HG03439 (cell line): ENCODE results near the gene PTPRE.

ENCODE experiments used
- ATAC-seq: cut with Tn5 transposase; IDR thresholded peaks from one replicate; pipeline ENCODE4 v1.9.1; 2021; ENCODE audit warnings: mild to moderate bottlenecking, moderate library complexity; ENCODE audit not compliant: unreplicated experiment

The PTPRE gene

GRCh38 chr10:128018236-128018635, 111.3 kb downstream of the PTPRE start:
- no peak for ATAC-seq

- ATAC-seq, result no peak
These were observed 111.8 kb downstream of the PTPRE start for GRCh38 chr10:128018691-128019090.

- no peak for ATAC-seq
These were observed 115.6 kb downstream of the PTPRE start for GRCh38 chr10:128022261-128023196.

GRCh38 chr10:128024426-128024825, 117.5 kb downstream of the PTPRE start:
- no peak for ATAC-seq

DNA sequence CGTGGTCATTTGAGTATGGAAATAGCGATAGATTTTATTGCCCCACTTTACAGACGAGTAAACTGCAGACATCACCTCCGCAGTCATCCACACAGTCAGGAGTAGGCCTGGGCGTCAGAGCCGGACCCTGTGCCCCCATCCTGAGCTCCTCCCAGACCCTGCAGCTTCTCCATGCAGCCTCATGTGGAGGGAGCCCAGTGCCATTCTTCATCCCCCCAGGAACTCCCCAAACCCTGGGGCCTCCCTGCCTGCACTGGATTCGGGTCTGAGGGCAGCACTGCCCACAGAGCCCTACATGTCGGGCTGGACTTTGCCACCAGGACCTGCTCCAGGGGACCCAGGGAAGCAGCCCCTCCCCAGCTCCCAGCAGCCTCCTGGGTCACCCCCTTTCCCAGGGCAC, 118.5 kb downstream of the PTPRE start:
- ATAC-seq, result no peak

GRCh38 chr10:128025951-128026350, 119.0 kb downstream of the PTPRE start:
- no peak for ATAC-seq

DNA sequence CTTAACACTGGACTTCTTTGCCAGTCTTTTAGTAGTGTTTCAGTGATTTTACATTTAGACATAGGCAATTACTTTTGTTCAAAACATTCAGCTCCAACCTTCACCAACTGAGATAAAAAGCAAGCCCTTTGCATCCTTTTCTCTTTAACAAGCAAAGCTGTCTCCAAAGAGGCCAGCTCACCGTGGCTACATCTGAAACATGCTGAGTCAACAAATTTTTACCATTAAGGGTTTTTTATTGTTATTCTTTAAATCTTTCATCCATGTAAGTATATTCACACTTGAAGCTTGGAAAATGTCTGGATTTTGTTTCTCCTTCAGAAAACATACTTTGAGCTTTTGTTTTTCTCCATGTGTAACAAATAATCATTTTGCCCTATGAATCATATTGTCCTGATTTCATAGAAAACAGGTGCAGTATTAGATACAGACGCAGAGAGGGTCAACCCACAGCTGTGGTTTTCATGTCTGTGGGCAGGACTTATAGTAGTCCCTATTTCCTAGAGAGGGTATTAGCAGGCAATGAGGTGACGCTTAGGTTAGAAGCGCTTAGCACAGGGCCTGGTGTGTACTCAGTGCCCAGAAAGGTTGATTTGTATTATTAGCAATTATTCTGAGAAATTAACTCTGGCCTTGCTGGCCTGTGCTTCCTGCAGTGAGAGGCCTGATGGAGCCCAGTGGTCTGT, 119.9 kb downstream of the PTPRE start:
- ATAC-seq, result no peak

GRCh38 chr10:128027306-128027705, 120.4 kb downstream of the PTPRE start:
- ATAC-seq, result no peak

DNA sequence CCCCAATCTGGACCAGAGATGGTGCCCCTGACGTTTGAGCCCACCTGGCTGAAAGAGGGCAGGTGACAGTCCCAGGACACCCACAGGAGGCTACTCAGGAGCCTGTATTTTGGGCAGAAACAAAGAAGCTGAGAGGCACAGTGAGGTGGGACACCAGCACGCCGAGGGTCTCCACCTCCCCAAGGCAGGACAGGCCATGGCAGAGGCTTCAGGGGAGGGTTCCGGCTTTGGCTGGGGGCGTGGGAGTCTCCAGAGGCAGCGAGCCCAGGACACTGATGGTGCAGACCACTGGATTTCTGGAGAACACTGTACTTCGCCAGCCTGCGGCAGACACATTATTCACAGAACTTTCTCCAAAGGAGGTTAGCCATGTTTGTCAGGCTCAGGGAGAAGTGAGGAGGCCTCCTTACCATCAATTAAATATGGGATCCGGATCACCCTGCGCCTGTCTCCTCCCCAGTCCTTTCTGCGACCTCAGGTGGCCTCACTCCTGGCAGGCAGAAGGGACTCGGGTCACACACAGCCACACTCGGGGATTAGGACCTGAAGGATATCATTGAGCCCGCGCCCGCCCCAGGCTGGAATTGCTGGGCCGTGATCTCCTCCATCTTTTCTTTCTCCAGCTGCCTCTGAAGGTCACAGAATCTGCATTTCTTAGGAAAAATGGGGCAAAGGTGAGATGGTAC, 121.1 kb downstream of the PTPRE start:
- no peak for ATAC-seq

DNA sequence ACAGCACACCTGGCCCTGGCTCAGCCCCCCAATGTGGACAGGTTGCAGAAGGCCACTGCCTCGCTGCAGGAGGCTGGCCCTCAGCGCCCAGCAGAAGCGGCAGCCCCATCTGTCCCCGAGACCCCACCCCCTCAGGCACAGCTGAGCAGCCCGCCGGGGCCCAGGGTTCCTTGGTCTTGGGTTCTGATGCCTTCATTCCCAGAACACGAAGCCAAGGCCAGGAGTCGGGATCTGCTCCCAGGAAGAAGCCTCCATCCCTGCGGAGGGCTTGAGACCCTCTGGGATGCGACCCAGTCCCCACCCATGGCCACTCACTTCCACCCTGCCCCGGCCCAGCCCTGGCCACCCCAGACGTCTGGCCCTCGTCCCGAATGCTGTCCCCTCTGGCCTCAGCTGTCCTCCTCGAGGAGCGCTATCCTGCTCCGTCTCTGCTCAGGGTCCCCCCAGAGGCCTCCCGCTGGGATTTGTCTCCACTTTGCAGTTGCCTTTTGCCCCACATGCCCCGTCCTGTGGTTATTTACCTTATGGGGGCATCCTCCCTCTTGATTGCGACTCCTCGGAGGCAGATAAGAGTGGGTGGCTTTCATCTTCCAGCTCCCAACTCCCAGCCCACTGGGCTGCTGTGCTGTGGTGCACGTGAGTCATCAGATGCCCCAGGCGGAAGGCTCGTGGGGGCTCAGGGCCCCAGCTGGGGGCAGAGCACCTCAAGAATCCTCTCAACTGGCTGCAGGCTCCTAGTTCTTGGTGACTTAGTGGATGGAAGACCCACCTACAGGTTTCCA, 121.8 kb downstream of the PTPRE start:
- no peak for ATAC-seq

DNA sequence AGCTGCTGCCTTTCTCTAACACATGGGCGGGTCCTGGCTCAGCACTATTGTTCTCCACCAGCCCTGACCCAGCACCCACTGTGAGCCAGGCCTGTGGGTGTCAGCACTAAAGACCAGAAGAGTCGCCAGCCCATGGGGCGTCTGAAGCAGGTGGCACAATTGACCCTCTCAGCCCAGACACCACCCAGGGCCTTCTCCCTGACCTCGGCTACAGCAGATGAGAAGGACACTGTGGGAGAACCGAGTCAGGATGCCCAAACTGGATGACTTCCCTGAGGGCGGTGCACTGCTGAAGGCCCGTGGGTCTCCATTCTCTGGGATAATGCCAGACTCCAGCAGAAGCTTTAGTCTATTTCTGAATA, 122.4 kb downstream of the PTPRE start:
- ATAC-seq, result no peak

GRCh38 chr10:128029731-128030369, 122.9 kb downstream of the PTPRE start:
- ATAC-seq, result no peak

DNA sequence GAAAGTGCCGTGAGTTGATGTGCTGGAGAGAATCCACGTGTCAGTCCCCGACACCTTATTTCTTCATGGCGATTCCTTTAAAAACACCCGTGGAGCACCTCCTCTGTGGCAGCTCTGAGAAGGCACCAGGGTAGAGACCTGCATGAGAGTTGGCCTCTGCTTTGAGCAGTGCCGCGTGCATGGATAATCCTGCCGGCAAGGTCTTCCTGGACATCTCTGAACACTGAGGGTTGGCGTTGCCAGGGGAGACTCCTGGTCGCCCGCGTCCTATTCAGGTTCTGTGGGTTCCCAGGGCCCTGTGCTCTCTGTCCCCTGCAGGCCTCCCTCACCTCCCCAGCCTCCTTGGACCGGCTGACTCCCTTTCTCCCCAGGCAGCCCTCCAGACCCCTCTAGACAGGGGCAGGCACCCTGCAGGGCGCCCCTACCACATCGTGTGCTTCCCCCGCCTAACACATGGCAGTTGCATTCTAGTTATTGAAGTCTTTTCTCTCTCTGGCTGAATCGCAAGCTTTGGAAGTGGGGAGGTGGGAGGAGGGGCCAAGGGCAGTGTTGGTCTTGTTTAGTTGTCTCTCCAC, 123.7 kb downstream of the PTPRE start:
- no peak for ATAC-seq

GRCh38 chr10:128031216-128031615, 124.3 kb downstream of the PTPRE start:
- ATAC-seq, result no peak

DNA sequence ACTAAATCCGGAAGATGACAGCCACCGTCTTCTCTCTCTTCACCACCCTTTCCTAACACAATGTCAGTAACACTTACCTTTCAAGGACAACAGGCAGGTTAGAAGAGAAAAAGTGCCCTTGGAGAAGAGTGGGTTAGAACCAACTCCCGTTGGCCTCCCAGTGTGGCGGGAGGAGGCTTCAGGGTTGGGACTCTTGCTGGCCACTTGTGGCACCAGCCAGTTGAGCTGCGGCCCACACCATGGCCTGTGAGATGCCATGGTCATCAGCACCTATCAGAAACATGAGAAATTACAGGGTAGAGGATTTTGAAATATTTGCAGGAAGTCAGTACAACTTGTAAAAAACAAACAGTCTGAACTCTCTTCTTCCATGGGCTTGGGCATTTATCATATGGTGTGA, 125.6 kb downstream of the PTPRE start:
- ATAC-seq, result no peak

DNA sequence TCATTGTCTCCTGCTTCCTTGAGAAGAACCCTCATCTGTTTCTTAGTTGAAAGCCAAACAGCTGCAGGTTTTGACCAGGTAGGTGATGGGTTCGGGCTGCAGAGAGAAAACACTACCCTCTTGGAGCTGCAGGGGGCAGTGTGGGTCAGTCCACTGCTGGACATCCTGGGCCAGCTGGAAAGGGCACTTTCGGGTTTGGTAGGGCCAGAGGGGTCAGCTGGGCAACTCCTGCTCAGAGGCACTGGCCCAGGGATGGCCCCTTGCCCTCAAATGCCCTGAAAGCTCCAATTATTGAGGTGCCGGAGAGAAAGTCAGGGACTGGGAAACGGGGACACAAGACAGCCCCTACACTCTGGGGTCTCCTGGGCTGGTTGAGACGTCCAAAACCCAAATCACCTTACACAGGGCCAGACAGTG, 128.7 kb downstream of the PTPRE start:
- no peak for ATAC-seq

- no peak for ATAC-seq
These were observed 129.2 kb downstream of the PTPRE start for GRCh38 chr10:128036011-128036615.

- ATAC-seq, result no peak
These were observed 130.0 kb downstream of the PTPRE start for GRCh38 chr10:128036746-128037543.

DNA sequence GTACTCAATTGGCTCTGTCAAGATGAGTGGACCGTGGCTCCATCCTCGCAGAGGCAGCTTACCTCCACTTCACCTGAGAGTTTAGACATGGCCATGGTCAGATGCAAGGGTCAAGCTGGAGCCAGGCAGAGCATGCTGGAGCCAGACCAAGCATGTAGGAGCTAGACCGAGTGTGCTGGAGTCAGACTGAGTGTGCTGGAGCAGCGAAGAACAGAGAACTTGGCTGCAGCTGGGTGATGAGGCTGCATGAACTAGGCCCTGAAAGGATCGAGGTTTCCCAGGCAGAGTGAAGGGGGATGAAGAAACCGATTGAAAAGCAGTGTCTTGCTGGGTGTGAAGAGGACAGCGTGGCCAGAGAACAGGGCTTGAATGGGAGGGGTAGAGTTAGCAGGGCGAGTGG, 133.2 kb downstream of the PTPRE start:
- no peak for ATAC-seq
